Activated CD4-positive, alpha-beta T cell treated with anti-CD3 and anti-CD28 coated beads, Interleukin-2, amount 50 U/mL, for 48 hours (primary cell): ENCODE data around the gene IGFBP3.

Source experiments
- DNase-seq, 2 experiments: peaks; one replicate each; pipeline ENCODE4 v3.0.0-alpha.2; 2020

Gene IGFBP3

GRCh38 chr7:45890902-45891461, 30.1 kb downstream of the IGFBP3 start:
- no peak for DNase-seq

DNA sequence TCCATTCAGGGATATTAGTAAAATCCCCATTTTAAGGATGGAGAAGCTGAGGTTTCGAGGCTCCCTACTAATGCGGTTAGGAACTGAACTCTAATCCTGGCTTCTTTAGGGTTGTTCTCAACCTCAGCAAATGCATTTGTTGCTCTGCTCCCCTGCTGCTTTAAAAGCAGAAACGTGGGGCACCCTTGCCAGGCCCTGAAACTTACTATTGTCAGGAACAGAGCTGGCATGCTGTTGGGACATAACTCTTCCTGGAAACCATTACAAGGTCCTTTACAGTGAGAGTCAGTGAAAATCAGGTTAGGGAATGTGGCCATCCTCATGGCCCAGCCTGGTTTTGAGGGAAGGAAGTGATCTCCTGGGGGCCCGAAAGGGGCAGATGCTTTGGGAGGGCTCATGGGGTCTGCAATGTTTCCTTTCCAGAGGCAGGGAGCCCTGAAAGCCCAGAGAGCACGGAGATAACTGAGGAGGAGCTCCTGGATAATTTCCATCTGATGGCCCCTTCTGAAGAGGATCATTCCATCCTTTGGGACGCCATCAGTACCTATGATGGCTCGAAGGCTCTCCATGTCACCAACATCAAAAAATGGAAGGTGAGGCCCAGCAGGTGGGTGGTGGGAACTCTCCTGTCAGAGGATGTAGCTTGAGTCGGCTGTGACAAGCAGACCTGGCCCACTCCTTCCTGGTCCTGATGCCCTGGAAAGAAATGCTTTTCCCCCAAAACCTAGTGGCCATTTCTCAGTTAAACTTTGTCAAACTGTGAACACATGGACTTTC, 30.8 kb downstream of the IGFBP3 start:
- no peak for DNase-seq

- no peak for DNase-seq
Observed at GRCh38 chr7:45889367-45890067, 31.6 kb downstream of the IGFBP3 start.

DNA sequence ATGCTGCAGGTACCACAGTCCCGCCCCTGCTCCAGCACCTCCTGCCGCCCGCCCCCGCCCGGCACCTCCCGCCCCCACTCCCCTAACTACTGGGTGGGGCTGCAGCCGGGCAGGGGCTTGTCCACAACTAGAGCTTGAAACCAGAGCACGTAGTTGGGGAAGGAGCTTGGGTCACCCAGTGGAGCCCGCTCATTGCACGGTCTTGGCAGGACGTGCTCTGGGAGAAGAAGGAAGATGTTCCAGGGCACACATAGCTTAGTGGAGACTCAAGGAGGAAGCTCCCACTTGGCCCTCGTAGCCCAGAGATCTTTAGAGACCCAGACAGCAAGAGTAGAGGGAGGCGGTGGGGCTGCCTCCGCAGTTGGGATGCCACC, 32.1 kb downstream of the IGFBP3 start:
- DNase-seq = no peak

GRCh38 chr7:45888185-45888992, 32.7 kb downstream of the IGFBP3 start, which contains the start of gene IGFBP1:
TSS of gene IGFBP1 (plus strand) at chr7:45888488. CDS start at chr7:45888653, 165 bp downstream.
- DNase-seq = no peak

GRCh38 chr7:45886931-45887667, 34.0 kb downstream of the IGFBP3 start:
- DNase-seq = no peak

DNA sequence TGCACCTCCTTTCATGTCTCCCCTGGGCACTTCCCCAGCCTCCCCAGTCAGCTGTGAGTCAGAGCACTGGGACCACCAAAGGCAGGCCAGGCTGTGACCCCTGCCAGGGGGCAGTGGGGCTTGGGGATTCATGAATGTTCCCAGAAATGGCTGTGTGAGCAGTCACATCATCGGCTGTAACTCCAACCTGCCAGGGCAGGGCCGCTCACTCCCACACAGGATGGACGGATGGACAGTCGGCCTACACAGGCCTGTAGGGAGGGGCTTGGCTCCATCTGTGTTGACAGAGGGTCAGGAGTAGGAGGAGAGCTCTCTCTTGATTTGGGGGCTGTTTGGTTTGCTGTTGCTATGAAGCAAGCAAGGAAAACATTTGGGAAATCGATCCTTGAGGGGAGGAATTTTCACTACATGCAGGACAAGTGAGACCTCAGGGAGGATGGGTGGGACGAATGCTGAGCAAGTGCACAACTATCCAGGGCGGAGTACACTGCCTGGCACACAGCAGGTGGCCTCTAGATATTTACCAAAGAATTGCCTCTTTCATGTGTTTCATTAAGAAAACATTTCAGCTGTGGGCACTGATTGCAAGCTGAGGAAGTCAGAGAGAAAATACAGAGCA, 35.7 kb downstream of the IGFBP3 start:
- no peak for DNase-seq

GRCh38 chr7:45884136-45884535, 36.9 kb downstream of the IGFBP3 start:
- no peak for DNase-seq

- DNase-seq = no peak
Observed at GRCh38 chr7:45882465-45882810, 38.6 kb downstream of the IGFBP3 start.

DNA sequence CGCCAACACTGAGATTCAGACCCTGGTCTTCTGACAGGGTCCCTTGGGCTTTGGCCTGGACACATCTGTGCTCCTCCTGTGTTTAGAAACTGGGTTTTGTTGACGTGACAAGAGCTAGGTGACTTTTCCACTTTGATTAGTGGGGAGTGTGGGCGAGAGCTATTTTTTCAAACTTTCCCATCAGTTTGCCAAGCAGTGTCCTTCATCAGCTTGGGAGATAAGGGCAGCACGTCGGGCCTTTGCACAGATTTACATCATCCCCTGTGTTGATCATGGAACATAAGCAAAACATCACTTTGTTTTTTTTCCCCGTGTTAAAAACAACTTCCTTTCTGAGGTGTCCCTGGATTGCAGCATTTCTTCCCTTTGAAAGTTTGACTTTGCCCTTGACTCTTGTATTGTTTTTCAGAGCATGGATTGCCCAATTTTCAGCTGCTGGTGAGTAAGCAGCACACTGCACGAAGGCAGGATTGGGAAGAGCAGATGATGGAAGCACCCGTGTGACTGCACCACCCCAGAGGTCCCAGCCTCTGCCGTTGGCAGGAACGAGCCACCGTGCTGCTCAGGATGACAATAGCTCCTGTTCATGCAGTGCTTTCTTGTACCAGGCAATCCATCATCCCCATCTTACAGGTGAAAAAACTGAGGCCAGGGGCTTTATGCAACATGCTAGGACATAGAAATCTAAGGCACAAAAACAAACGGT, 39.2 kb downstream of the IGFBP3 start:
- no peak for DNase-seq

DNA sequence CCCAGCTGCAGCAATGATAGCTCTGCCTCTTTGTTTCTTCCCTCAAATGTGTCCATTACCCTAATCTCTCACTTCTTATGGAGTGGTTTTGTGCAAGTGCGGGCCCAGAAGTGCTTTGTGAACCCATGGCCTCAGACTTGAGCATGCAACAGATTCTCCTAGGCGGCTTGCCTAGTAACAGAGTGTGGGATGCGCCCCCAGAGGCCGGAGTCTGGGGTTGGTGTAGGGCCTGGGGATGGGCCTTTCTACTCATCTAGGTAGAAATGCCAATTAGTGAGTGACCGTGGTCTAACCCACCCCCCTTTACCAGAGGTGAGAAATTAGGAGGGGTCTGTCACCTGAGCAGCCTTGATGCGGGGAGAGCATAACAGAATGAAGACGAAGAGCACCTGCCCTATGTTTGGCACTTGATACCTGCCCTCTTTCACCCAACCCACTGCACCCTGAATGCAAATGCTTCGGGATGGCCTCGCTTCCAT, 39.8 kb downstream of the IGFBP3 start:
- DNase-seq = no peak

DNA sequence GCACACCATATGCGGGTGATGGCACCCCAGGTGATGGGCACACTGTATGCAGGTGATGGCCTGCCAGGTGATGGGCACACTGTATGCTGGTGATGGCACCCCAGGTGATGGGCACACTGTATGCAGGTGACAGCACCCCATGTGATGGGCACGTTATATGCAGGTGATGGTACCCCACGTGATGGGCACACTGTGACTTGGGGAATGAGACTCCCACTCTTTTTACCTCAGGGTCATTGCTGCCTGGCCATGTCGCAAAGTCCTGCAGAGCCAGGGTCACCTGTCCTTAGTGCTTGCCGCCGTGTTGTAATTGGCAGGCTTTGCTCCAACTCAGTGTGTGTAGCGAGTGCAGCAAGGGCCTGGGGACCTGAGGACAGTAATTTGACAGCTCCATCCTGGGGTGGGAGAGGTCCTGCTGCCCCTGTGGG, 40.6 kb downstream of the IGFBP3 start:
- no peak for DNase-seq

DNA sequence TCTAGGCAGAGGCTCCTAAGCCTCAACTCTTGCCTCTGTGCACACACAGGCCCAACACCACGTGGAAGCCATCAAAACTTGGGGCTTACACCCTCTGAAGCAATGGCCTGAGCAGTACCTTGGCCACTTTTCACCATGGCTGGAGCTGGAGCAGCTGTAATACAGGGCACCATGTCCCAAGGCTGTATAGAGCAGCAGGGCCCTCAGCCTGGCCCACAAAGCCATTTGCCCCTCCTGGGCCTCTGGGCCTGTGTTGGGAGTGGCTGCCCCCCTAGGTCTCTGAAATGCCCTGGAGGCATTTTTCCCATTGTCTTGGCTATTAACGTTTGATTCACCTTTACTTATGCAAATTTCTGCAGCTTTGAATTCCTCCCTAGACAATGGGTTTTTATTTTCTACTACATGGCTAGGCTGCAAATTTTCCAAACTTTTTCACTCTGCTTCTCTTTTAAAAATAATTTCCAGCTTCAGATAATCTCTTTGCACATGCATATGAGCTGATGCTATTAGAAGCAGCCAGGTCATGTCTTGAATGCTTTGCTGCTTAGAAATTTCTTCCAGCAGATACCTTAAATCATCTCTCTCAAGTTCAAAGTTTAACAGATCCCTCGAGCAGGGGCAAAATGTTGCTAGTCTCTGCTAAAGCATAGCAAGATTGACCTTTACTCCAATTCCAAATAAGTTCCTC, 42.5 kb downstream of the IGFBP3 start:
- DNase-seq = no peak

DNA sequence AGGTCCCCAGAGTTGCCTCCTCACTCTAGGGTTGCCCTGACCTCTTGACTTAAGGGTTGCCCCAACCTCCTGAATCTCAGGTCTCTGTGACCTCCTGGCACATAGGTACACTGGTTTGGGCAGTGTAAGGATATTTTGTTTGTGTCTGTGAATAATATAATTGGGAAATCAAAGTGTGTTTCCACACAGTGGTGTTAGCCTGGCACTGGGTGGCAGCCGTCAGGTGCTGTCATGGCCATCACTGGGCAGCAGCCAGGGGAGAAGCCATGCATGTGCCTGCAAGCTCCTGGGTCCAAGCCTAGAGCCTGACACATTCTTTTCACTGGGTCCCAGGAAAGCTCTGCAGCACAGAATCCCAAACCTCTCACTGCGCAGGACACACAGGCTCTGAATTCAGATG, 44.6 kb downstream of the IGFBP3 start:
- DNase-seq = no peak

- no peak for DNase-seq
Observed at GRCh38 chr7:45874408-45875131, 46.5 kb downstream of the IGFBP3 start.

DNA sequence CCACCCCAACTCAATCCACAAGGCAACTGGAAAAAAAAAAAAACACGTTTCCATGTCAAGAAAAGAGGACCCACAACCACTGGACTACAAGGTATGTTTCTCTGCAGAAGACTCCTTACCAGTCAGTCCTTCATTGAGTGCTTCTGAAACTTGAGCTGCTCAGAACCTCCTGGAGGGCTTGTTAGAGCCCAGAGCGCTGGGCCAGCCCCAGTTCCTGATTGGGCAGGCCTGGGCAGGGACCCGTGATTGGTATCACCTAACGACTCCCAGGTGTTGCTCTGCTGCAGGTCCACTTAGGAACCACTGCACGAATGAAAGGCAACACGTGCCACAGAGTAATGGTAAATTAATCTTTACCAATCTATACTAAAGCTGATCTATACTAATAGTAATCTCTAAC, 47.7 kb downstream of the IGFBP3 start:
- no peak for DNase-seq

DNA sequence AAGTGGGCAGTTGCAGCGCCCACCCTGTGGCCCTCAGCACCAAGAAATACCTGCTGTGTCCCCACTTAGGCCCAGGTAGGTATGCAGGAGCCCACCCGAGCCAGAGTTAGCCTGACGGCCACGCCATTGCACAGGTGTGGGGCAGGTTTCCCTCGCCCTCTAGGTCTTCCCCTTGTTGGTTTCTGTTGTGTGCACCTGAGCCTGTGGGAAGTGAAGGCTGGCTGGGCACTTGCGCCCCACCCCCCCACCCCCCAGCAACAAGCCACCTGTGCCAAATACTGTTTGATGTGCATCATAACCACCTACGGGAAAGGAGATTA, 48.1 kb downstream of the IGFBP3 start, which contains the start of gene CCDC201:
Gene CCDC201 (minus strand): TSS at position 48 of the 320 bp plus-strand sequence. CDS start 75 bp downstream, outside the sequence.
- DNase-seq = no peak

DNA sequence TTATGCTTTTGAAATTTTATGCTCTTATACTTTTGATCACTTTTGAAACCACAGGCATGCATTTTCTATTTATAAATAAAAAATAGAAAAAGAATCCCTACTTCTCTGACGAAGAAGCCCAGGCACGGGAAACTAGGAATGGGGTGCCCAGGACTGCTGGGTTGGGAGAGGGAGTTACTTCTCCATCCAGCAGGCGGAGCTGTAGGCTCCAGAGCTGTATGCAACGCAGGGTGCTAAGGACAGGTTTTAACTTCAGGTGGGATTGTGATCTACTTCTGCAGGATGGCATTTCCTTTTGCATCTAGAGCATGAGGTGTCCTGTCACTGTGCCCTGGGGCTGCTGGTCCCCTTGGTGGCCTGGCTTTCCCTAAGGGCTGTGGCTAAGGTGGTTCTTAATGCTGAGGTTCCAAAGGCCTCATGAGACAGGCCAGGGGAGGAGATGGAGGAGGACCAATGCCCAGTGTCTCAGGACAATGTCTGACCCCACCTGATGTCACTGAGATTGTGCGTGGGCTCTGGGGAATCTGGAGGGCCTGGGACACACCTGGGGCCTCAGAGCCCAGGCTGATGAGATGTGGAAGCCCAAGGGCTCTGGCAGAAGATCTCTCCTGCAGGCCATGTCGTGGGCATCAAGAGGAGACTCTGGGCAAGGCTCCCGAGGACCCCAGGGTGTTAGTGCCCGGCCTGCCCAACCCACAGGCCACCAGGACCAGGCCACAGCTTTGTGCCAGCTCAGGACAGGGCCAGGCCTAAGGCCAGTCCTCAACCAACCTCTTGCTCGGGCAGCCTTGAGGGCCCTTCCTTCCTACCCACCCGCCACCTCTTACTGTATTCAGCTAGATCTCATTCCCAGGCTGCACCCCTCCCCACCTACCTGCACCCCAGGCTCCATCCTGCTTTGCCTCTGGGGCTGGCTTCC, 48.7 kb downstream of the IGFBP3 start:
- DNase-seq = no peak

- no peak for DNase-seq
Observed at GRCh38 chr7:45869426-45869825, 51.6 kb downstream of the IGFBP3 start.
